ENCODE data around the gene FOXP2.

FOXP2 gene

GRCh38 chr7:114711241-114711640 is 296.6 kb downstream of the FOXP2 start:
- no peak for DNase-seq (ENCODE audit: low read depth, low spot score)

DNA sequence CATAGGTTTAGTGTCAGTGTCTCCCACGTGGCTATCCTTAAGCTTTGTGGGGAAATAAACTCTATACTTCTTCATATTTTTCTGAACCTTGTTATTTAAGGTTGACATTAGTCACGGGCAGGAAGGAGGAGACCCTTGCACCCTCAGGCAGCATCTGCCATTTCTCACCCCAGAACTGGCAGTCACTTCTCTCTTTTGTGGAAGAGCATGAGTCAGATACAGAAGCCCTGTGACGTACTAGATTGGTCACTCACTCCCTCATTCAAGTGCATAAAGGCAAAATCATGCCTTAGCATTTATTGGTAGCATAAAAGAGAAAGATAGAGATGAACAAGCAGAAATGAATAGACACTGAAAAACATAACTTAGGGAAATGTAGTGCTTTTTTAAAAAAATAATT is 301.3 kb downstream of the FOXP2 start:
- DNase-seq (ENCODE audit: low read depth, low spot score): no peak

- DNase-seq (ENCODE audit: low read depth, low spot score): no peak
Measured at GRCh38 chr7:114718861-114719260, 304.2 kb downstream of the FOXP2 start.

DNA sequence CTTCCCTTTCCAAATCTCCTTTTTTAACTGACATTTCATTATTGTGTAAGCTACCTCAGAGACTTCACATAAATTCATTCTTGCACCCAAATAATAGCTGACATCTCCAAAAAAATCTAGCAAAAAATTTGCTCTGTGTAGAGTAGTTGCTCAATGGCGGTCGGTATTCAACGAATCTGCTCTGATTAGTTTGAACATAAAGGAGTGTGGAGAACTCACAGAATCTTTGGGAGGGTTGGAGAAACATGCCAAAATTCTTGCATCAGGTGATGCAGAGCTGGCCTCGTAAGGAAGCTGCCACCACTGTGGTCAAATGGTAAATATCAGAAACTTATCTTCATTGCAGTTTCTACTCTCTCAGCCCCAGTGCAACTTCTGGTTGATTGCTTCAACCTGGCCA is 306.1 kb downstream of the FOXP2 start:
- DNase-seq (ENCODE audit: low read depth, low spot score): no peak

- DNase-seq (ENCODE audit: low read depth, low spot score): no peak
Measured at GRCh38 chr7:114722562-114722961, 307.9 kb downstream of the FOXP2 start.

DNA sequence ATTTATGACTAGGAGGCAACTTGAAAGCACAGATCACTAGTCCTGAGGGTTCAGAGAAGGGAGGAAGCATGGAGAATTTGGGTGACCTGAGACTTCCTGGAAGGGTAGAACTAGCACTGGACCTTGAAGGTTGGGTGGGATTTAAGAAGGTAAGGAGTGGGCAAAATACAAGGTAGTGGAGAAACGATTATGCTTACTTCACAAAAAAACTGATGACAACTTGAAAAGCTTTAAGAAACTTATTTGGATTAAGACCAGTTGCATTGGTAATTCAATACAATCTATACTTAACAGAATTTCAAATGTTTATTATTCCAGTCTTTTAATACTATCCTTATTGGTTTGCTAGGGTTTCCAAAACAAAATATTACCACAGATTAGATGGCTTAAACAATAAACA is 308.7 kb downstream of the FOXP2 start:
- no peak for DNase-seq (ENCODE audit: low read depth, low spot score)

- DNase-seq (ENCODE audit: low read depth, low spot score): no peak
Measured at GRCh38 chr7:114740095-114740494, 325.5 kb downstream of the FOXP2 start.

DNA sequence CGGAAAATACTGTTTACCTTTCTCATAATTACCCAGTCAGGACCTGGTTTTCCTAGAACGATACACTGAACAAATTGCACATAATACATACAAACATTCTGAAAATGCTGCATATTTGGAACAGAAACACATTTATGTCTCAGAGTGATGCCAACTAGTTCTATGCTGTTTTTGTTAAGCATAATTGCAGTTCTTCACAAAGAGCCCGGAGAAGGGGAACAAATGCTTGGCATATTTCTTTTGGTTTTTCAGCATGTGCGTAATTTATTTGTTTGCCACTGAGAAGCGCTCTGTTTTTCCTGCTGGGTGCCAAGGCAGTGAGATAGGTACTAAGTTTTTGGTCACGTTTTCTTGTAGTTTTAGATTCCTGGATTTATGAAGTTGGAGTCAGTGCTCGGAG is 326.3 kb downstream of the FOXP2 start:
- no peak for DNase-seq (ENCODE audit: low read depth, low spot score)

GRCh38 chr7:114741911-114742310 is 327.3 kb downstream of the FOXP2 start:
- DNase-seq (ENCODE audit: low read depth, low spot score): no peak

Data from iPS DF 19.7 (cell line).